GM19452 (cell line): ENCODE results near the gene GMNC.
A peak's percentile ranks its signal among the peaks of the same experiment; 100 is the strongest.
"Not testable (repeated sequence)": the region's sequence is repeated elsewhere in the genome, so short reads cannot be mapped to it uniquely, and the experiment has no call there.

Experiments
- ATAC-seq: cut with Tn5 transposase; IDR thresholded peaks from one replicate; pipeline ENCODE4 v1.9.1; 2021; ENCODE audit not compliant: unreplicated experiment

Gene GMNC

GRCh38 chr3:190862209-190863118 lies at the start of gene GMNC:
Gene GMNC, minus strand, starts transcription at chr3:190862694. Its CDS starts 79 bp downstream, at chr3:190862615.
- ATAC-seq = peak; percentile 85

- no peak for ATAC-seq
Measured at GRCh38 chr3:190911382-190911781, 48.9 kb upstream of the GMNC start.

- ATAC-seq = no peak
Measured at GRCh38 chr3:190909908-190910307, 47.4 kb upstream of the GMNC start.

GRCh38 chr3:190903156-190903555 lies 40.7 kb upstream of the GMNC start:
- ATAC-seq = no peak

GRCh38 chr3:190902292-190902691 lies 39.8 kb upstream of the GMNC start:
- no peak for ATAC-seq

- no peak for ATAC-seq
Measured at GRCh38 chr3:190892395-190892902, 30.0 kb upstream of the GMNC start.

GRCh38 chr3:190886945-190887344 lies 24.5 kb upstream of the GMNC start:
- ATAC-seq = peak; percentile 73

GRCh38 chr3:190883973-190884832 lies 21.7 kb upstream of the GMNC start:
- ATAC-seq = peak; percentile 70

GRCh38 chr3:190883141-190883540 lies 20.6 kb upstream of the GMNC start:
- ATAC-seq = no peak

- ATAC-seq = no peak
Measured at GRCh38 chr3:190877925-190878324, 15.4 kb upstream of the GMNC start.

- not testable (repeated sequence) for ATAC-seq
Measured at GRCh38 chr3:190876433-190876832, 13.9 kb upstream of the GMNC start.

- ATAC-seq = not testable (repeated sequence)
Measured at GRCh38 chr3:190875061-190875460, 12.6 kb upstream of the GMNC start.

- ATAC-seq = no peak
Measured at GRCh38 chr3:190870127-190870526, 7.6 kb upstream of the GMNC start.

- ATAC-seq = no peak
Measured at GRCh38 chr3:190867071-190867470, 4.6 kb upstream of the GMNC start.

- no peak for ATAC-seq
Measured at GRCh38 chr3:190865828-190866227, 3.3 kb upstream of the GMNC start.

GRCh38 chr3:190865419-190865818 lies 2.9 kb upstream of the GMNC start:
- no peak for ATAC-seq

GRCh38 chr3:190864002-190864401 lies 1.5 kb upstream of the GMNC start:
- ATAC-seq = no peak

GRCh38 chr3:190863119-190863465 lies 598 bp upstream of the GMNC start:
- ATAC-seq = no peak

- ATAC-seq = no peak
Measured at GRCh38 chr3:190860521-190860920, 2.0 kb downstream of the GMNC start.

GRCh38 chr3:190855151-190855550 lies 7.3 kb downstream of the GMNC start:
- ATAC-seq = no peak

GRCh38 chr3:190854062-190854461 lies 8.4 kb downstream of the GMNC start:
- ATAC-seq = no peak

- no peak for ATAC-seq
Measured at GRCh38 chr3:190853464-190853863, 9.0 kb downstream of the GMNC start.
